HEK293 (cell line): Measurements from ENCODE around the gene TSHZ2.

Experiments
- CTCF ChIA-PET: fragments of 350-600 bp; formaldehyde crosslinking; extraction: SDS; loops from one replicate; lab custom pipeline; 2021; ENCODE audit warnings: antibody characterized with exemption; lab: Yijun Ruan, JAX
- POLR2A ChIA-PET: fragments of 300-600 bp; formaldehyde crosslinking; extraction: SDS; loops from one replicate; lab custom pipeline; 2020; ENCODE audit warnings: antibody characterized with exemption, inconsistent platforms; lab: Yijun Ruan, JAX
- H3K27ac ChIP-seq: fragments of 200-500 bp; sonication (Bioruptor generic); 2 replicates; pipeline ENCODE4 v1.5.1; 2014; ENCODE audit warnings: low read depth, low read length, control low read depth, inconsistent platforms; ENCODE audit errors: extremely low read depth
- H3K36me3 ChIP-seq, 2 experiments: fragments of 200-500 bp in 1 of 2; sonication (Bioruptor generic) in 1 of 2; 1 replicate in 1 of 2; 2 replicates in 1 of 2; pipeline ENCODE4 v1.5.1; 2014 to 2017; ENCODE audit warnings: inconsistent platforms in 2 of 2, low read length in 2 of 2; ENCODE audit not compliant: control insufficient read depth in 2 of 2, insufficient read depth in 1 of 2
- H3K4me1 ChIP-seq: fragments of 200-500 bp; sonication (Bioruptor generic); 2 replicates; pipeline ENCODE4 v1.5.1; 2014; ENCODE audit warnings: mild to moderate bottlenecking, low read length, inconsistent platforms; ENCODE audit not compliant: control insufficient read depth, insufficient read depth
- H3K4me3 ChIP-seq: 2 replicates; pipeline ENCODE4 v1.5.1; 2011; ENCODE audit warnings: low read depth, mild to moderate bottlenecking, control low read depth, low read length, moderate library complexity
- H3K9me3 ChIP-seq: fragments of 200-500 bp; sonication (Bioruptor generic); 2 replicates; pipeline ENCODE4 v1.5.1; 2014; ENCODE audit warnings: low read depth, low read length, inconsistent platforms; ENCODE audit not compliant: control insufficient read depth, insufficient read depth
- GLIS2 ChIP-seq: fragments of 450-650 bp; formaldehyde crosslinking; IDR thresholded peaks from 2 replicates; pipeline ENCODE4 v1.5.1; 2016; ENCODE audit warnings: missing biosample characterization, missing genetic modification characterization
- KLF1 ChIP-seq: fragments of 450-650 bp; formaldehyde crosslinking; IDR thresholded peaks from 2 replicates; pipeline ENCODE4 v1.5.1; 2016; ENCODE audit warnings: missing biosample characterization, missing genetic modification characterization
- SETDB1 ChIP-seq: IDR thresholded peaks from one replicate; pipeline ENCODE4 v1.6.1; 2017; ENCODE audit warnings: mild to moderate bottlenecking, low read length, moderate library complexity, mixed read lengths; ENCODE audit not compliant: insufficient read length
- TCF7L2 ChIP-seq: IDR thresholded peaks from 2 replicates; pipeline ENCODE4 v1.6.1; 2011; ENCODE audit warnings: low read depth, mild to moderate bottlenecking, inconsistent platforms, low read length, moderate library complexity, borderline replicate concordance
- TSHZ1 ChIP-seq: fragments of 450-650 bp; formaldehyde crosslinking; IDR thresholded peaks from 2 replicates; pipeline ENCODE4 v1.5.1; 2016; ENCODE audit warnings: missing biosample characterization, missing genetic modification characterization, borderline replicate concordance
- WT1 ChIP-seq: fragments of 450-650 bp; formaldehyde crosslinking; IDR thresholded peaks from 2 replicates; pipeline ENCODE4 v1.5.1; 2016; ENCODE audit warnings: missing biosample characterization, missing genetic modification characterization
- ZBTB8A ChIP-seq: fragments of 450-650 bp; formaldehyde crosslinking; IDR thresholded peaks from 2 replicates; pipeline ENCODE4 v1.5.1; 2016; ENCODE audit warnings: missing biosample characterization, missing genetic modification characterization
- ZNF146 ChIP-seq: fragments of 450-650 bp; formaldehyde crosslinking; IDR thresholded peaks from 2 replicates; pipeline ENCODE4 v1.5.1; 2016; ENCODE audit warnings: missing biosample characterization, missing genetic modification characterization
- ZNF157 ChIP-seq: fragments of 450-650 bp; formaldehyde crosslinking; IDR thresholded peaks from 2 replicates; pipeline ENCODE4 v1.5.1; 2016; ENCODE audit warnings: missing biosample characterization, missing genetic modification characterization
- ZNF324 ChIP-seq: fragments of 450-650 bp; formaldehyde crosslinking; IDR thresholded peaks from 2 replicates; pipeline ENCODE4 v1.5.1; 2016; ENCODE audit warnings: missing biosample characterization, missing genetic modification characterization
- ZNF394 ChIP-seq: fragments of 450-650 bp; formaldehyde crosslinking; IDR thresholded peaks from 2 replicates; pipeline ENCODE4 v1.5.1; 2016; ENCODE audit warnings: missing biosample characterization, missing genetic modification characterization, mild to moderate bottlenecking, moderate library complexity, borderline replicate concordance
- ZNF48 ChIP-seq: fragments of 450-650 bp; formaldehyde crosslinking; IDR thresholded peaks from 2 replicates; pipeline ENCODE4 v1.5.1; 2016; ENCODE audit warnings: missing biosample characterization, missing genetic modification characterization
- ZNF501 ChIP-seq: fragments of 450-650 bp; formaldehyde crosslinking; IDR thresholded peaks from 2 replicates; pipeline ENCODE4 v1.5.1; 2016; ENCODE audit warnings: missing biosample characterization, missing genetic modification characterization
- ZNF561 ChIP-seq: fragments of 450-650 bp; IDR thresholded peaks from 2 replicates; pipeline ENCODE4 v1.5.1; 2018; ENCODE audit warnings: missing biosample characterization, missing genetic modification characterization, borderline replicate concordance
- ZNF623 ChIP-seq: fragments of 450-650 bp; formaldehyde crosslinking; IDR thresholded peaks from 2 replicates; pipeline ENCODE4 v1.5.1; 2016; ENCODE audit warnings: missing biosample characterization, missing genetic modification characterization
- ZNF629 ChIP-seq: fragments of 450-650 bp; formaldehyde crosslinking; IDR thresholded peaks from 2 replicates; pipeline ENCODE4 v1.5.1; 2017; ENCODE audit warnings: missing biosample characterization, missing genetic modification characterization
- ZNF645 ChIP-seq: fragments of 450-650 bp; formaldehyde crosslinking; IDR thresholded peaks from 2 replicates; pipeline ENCODE4; 2016; ENCODE audit warnings: missing biosample characterization, missing genetic modification characterization
- ZNF664 ChIP-seq: fragments of 450-650 bp; formaldehyde crosslinking; IDR thresholded peaks from 2 replicates; pipeline ENCODE4 v1.5.1; 2016; ENCODE audit warnings: missing biosample characterization, missing genetic modification characterization
- ZNF843 ChIP-seq: fragments of 450-650 bp; formaldehyde crosslinking; IDR thresholded peaks from 2 replicates; pipeline ENCODE4 v1.5.1; 2016; ENCODE audit warnings: missing biosample characterization, missing genetic modification characterization
- TF ChIP-seq, protein P1 (sequence below): fragments of 450-650 bp; formaldehyde crosslinking; IDR thresholded peaks from 2 replicates; pipeline ENCODE4 v1.5.1; 2017; ENCODE audit warnings: missing biosample characterization, missing genetic modification characterization
- TF ChIP-seq, protein P2 (sequence below): fragments of 450-650 bp; formaldehyde crosslinking; IDR thresholded peaks from 2 replicates; pipeline ENCODE4 v1.5.1; 2016; ENCODE audit warnings: missing biosample characterization, missing genetic modification characterization

Gene TSHZ2

DNA sequence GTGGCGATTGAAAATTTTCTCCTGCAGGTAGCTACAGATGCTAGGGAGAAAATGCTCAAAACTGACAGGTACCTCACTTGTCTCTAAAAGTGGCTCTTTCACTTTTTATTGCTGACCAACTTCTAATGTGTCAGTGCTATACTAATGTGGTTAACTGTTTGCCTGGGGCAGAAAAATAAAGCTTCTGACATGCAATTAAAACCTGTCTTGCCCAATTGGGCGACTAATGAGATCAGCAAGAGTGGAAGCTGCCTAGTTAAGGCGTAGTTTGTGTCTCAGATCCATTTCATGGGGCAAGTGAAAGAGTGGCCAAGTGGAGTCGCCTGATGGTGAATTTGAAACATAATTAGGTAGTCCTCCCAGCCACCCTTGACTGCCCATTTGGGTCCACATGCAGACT is 193.3 kb downstream of the TSHZ2 start (continued):
- TF ChIP-seq ZNF561 (tag by site-specific recombination) (no peak), SETDB1 (no peak), ZNF664 (no peak), ZBTB8A (tag by site-specific recombination) (no peak; the same call in 1 of the 2 replicates), ZNF645 (tag by site-specific recombination) (no peak), ZNF629 (tag by site-specific recombination) (peak; percentile 79), ZNF623 (tag by site-specific recombination) (no peak), ZNF157 (tag by site-specific recombination) (no peak), TSHZ1 (peak; percentile 90; the same call in 1 of the 2 replicates), TCF7L2 (no peak), ZNF843 (tag by site-specific recombination) (peak; percentile 47; the same call in 1 of the 2 replicates), ZNF394 (tag by site-specific recombination) (peak; percentile 52), ZNF146 (tag by site-specific recombination) (no peak), ZNF501 (tag by site-specific recombination) (no peak), GLIS2 (tag by site-specific recombination) (no peak), WT1 (tag by site-specific recombination) (peak; percentile 65), ZNF324 (tag by site-specific recombination) (no peak)
- TF ChIP-seq, protein P1, sequence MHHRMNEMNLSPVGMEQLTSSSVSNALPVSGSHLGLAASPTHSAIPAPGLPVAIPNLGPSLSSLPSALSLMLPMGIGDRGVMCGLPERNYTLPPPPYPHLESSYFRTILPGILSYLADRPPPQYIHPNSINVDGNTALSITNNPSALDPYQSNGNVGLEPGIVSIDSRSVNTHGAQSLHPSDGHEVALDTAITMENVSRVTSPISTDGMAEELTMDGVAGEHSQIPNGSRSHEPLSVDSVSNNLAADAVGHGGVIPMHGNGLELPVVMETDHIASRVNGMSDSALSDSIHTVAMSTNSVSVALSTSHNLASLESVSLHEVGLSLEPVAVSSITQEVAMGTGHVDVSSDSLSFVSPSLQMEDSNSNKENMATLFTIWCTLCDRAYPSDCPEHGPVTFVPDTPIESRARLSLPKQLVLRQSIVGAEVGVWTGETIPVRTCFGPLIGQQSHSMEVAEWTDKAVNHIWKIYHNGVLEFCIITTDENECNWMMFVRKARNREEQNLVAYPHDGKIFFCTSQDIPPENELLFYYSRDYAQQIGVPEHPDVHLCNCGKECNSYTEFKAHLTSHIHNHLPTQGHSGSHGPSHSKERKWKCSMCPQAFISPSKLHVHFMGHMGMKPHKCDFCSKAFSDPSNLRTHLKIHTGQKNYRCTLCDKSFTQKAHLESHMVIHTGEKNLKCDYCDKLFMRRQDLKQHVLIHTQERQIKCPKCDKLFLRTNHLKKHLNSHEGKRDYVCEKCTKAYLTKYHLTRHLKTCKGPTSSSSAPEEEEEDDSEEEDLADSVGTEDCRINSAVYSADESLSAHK (tag by site-specific recombination): peak; percentile 52; the same call in 1 of the 2 replicates
- TF ChIP-seq, protein P2, sequence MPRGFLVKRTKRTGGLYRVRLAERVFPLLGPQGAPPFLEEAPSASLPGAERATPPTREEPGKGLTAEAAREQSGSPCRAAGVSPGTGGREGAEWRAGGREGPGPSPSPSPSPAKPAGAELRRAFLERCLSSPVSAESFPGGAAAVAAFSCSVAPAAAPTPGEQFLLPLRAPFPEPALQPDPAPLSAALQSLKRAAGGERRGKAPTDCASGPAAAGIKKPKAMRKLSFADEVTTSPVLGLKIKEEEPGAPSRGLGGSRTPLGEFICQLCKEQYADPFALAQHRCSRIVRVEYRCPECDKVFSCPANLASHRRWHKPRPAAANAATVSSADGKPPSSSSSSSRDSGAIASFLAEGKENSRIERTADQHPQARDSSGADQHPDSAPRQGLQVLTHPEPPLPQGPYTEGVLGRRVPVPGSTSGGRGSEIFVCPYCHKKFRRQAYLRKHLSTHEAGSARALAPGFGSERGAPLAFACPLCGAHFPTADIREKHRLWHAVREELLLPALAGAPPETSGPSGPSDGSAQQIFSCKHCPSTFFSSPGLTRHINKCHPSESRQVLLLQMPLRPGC: peak; percentile 83
- TF ChIP-seq, all 188 proteins: peak for 18

DNA sequence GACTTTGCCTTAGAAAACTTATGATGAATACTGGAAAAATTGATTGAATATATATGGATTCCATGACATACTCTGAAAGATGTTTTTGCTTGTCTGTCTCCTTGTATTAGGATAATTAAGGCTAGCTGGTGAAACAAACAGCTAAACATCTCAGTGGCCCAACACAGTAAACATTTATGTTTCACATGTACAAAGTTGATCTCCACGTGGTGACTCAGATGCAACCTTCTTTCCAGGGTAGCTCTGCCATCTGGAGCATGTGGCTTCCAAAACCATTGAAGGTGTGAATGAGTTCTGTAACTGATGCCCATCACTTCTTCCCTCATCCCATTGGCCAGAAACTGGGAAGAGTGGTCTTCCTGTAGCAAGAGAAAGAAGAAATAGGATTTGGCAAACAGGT is 196.3 kb downstream of the TSHZ2 start:
- no peak overlapping the region for H3K27ac ChIP-seq
- no peaks in the 10 kb centered on the region for H3K9me3 ChIP-seq
- ChIA-PET CTCF (no interaction called here), POLR2A (no interaction called here)
- no peaks in the 10 kb centered on the region for H3K36me3 ChIP-seq
- TF ChIP-seq KLF1 (no peak), ZNF48 (no peak)
- H3K4me1 ChIP-seq: no peaks in the 10 kb centered on the region
- no peak overlapping the region for H3K4me3 ChIP-seq
